HG02588 (cell line): ENCODE measurements around the gene FSTL4.
A peak's percentile ranks its signal among the peaks of the same experiment; 100 is the strongest.

Experiments used
- ATAC-seq: cut with Tn5 transposase; IDR thresholded peaks from one replicate; pipeline ENCODE4 v1.9.1; 2021; ENCODE audit warnings: mild to moderate bottlenecking, moderate library complexity; ENCODE audit not compliant: unreplicated experiment

Gene FSTL4

DNA sequence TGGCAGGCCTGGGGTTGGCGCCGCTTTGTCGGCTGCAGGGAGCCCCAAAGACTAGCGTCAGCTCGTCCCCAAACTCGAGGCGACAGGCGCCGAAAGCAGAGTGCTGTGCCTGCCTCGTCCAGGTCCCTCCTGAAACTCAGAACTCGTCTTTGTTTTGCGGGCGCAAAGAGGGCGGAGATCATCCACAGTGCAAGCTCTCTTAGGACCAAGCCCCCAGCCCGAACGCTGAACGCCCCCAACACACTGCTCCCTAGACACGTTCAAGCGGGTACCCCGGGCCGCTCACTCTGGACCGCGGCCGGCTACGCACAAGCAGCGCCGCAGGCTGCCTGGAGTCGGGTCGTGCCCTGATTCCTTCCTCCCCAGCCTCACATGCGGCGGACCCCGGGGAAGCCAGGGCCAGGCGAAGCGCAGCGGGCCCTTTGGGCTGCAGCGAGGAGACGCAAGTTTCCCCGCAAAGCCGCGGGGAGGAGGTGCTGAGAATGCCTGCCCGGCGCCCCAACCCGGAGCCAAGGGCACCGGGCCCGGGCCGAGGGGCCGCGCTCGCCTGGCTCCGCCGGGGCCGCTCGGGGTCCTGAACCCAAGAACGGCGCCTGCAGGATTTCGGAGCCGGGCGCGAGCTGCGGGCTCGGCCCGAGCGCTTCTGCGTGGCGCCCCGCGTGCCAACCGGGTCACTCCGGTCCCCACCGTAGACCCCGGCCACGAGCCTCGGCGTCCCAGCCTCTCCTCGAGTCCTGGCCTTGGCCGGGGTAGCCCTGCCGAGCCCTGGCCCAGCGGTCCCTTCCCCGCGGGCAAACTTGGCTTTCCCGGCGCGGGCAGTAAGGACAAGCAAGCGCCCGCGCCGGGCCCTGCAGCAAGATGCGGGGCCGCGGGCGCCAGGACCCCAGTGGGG lies 738 bp downstream of the FSTL4 start:
- ATAC-seq, result no peak

- ATAC-seq, result peak; percentile 46
These were observed 1.6 kb downstream of the FSTL4 start for GRCh38 chr5:133610489-133611356.

- no peak for ATAC-seq
These were observed 4.9 kb downstream of the FSTL4 start for GRCh38 chr5:133607451-133607850.

DNA sequence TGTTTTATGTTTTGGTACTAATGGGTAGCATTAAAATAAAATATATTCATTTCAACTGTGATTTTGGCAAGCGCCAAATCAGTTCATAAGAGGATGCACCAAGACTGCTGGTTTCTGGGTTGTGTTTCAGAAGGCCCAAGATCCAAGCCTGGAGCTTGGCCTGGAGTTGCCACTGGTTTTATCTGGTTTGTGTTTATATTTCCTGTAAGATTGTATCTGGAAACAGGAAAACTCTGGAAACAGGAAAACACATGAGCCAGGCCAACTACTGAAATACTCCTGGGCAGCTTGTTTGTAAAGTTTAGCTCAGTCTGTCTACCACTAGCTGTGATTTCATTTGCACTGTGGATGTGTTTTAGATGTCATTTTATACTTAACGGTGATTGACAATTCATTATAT lies 5.5 kb downstream of the FSTL4 start:
- ATAC-seq, result no peak

GRCh38 chr5:133605323-133605722 lies 7.0 kb downstream of the FSTL4 start:
- ATAC-seq, result no peak

DNA sequence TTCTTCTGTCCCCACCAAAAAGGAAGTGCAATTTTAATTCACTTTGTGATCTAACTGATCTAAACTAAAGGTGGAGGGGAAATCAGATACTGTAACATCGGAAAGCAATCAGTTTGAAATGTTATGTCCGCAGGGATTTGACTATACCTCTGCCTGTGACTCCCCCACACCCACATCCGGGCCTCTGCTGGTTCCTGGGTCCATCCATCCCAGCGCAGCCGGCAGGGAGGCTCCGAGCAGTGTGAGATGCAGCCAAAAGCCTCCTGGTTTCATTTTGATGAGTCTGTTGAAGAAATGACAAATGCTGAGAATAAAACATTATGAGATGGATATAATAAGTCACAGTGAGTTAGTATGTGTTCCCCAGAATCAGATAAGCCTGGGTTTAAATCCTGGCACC lies 8.6 kb downstream of the FSTL4 start:
- ATAC-seq, result no peak

- no peak for ATAC-seq
These were observed 9.4 kb downstream of the FSTL4 start for GRCh38 chr5:133602835-133603380.

DNA sequence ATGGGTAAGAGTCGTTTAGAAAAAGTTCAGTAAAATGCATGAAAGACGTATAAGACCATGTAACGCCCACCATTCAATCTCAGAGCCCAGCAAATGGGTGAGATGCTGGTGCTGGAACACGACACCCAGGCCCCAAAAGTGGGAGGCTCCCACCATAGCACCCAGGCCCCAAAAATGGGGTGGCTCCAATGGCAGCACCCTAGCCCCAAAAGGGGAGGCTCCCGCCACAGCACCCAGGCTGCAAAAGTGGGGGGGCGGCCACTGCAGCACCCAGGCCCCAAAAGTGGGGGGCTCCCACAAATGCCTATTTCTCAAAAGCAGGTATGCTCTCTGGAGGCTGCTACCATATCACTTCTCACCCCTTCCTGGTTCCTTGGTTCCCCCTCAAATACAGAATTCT lies 12.7 kb downstream of the FSTL4 start:
- no peak for ATAC-seq

GRCh38 chr5:133599044-133599443 lies 13.3 kb downstream of the FSTL4 start:
- ATAC-seq, result no peak

DNA sequence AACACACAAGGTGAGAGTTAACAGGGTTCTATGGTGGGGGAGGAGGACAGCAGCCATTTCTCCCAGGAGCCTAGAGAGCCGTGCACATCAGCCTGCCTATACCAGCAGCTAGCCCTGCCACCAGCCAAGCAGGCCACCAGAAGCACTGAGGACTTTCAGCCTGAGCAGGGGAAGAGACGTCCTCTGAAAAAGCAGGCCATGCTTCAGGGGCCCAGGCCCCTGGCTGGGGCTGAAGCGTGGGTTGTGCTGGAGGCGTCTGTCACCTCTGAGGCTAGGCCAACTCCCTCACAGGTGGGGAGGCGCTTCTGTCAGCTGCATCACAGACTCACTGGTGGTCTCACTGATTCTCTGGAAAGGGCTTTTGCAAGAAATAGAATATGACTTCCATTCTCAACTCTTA lies 16.3 kb downstream of the FSTL4 start:
- no peak for ATAC-seq

DNA sequence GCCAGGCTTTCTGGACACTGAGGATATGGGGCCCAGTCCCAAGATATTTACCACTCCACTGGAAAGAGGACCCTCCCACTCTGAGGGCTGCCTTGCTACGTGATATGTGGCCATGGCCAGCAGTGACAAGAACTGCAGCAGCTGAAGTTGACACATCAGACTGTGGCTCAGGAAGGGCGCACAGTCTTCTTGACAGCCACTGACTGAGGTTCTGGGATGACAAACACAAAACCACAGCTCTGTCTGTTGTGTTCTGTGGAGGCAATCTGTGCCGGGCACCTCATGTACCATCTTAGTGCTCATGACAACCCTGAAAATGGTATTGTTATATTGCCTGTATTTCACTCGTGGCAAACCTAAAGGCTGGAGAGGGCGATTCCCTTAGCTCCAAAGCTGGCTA lies 16.9 kb downstream of the FSTL4 start:
- no peak for ATAC-seq

- no peak for ATAC-seq
These were observed 23.1 kb downstream of the FSTL4 start for GRCh38 chr5:133589286-133589685.

- ATAC-seq, result no peak
These were observed 29.4 kb downstream of the FSTL4 start for GRCh38 chr5:133582971-133583370.

DNA sequence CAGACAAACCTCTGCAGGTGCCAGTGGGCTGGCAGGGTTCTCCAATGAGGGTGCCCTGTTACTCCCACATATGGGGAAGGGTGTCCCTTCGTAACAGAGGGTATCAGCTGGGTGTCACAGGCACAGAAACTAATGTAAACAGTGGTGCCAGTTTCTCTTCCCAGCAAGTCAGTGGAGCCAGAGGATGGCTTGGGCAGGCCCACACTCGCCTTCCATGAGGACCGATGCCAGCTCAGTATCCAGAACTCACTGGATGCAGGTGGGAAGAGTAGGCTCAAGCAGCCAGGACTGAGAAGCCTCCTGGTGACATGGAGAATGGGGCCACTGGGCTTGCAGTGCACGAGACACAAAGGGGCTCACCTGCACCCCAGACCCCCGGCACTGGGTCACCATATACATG lies 30.4 kb downstream of the FSTL4 start:
- ATAC-seq, result no peak

DNA sequence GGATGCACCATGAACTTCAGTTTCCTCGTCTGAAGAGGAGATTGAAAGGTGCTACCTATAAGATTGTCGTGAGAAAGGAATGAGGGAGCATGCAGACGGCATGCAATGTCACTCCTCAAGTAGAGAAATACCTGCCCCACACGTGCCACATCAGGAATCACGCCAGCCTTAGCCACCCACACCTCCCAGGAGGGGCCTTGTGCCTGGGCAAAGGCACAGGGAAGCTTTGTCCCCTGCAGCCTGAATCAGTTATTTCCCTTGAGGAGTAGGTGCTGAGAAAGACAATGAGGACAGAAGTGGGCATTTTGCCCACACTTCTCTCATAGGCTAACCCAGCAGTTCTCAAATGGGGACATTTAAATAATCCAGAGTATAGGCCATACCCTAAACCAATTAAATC lies 31.0 kb downstream of the FSTL4 start:
- ATAC-seq, result no peak

- ATAC-seq, result no peak
These were observed 31.7 kb downstream of the FSTL4 start for GRCh38 chr5:133580618-133581017.

GRCh38 chr5:133579766-133580165 lies 32.6 kb downstream of the FSTL4 start:
- no peak for ATAC-seq

DNA sequence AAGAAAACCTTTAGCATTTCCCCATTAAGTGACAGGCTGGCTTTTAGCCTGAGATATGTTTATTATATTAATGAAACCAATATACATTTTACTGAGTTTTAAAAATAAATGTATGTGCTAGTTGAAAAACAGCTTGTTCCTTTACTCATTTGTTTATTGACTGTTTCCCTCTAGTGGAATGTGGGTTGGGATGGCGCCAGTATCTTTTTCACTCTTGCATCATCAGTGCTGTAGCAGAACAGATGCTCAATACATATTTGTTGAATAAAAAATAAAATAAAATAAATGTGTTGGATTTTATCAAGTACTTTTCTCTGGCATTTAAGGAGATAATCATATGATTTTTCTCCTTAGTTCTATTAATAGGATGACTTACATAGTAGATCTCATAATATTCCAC lies 43.0 kb downstream of the FSTL4 start:
- ATAC-seq, result no peak

DNA sequence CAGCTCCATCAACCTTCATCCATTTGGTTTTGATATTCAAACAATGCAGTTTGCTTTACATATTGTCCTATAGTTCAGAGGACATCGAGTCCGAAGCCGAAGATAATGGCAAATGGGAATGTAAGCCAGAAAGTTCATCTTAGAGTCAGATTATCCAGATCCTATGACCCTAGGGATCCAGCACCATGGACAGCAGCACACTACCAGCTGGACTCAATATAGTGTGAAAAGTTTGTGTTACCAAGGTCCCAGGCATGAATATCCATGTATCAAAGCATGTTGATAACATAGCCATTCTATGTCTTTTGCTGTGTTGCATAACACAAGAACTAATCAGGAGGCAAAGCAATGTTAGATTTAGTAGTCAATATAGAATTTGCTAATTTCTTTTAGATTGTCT lies 46.3 kb downstream of the FSTL4 start:
- no peak for ATAC-seq

GRCh38 chr5:133564921-133565565 lies 47.3 kb downstream of the FSTL4 start:
- no peak for ATAC-seq

- ATAC-seq, result no peak
These were observed 49.8 kb downstream of the FSTL4 start for GRCh38 chr5:133562554-133562953.
